ENCODE results near the gene TMX4.

TMX4 gene

DNA sequence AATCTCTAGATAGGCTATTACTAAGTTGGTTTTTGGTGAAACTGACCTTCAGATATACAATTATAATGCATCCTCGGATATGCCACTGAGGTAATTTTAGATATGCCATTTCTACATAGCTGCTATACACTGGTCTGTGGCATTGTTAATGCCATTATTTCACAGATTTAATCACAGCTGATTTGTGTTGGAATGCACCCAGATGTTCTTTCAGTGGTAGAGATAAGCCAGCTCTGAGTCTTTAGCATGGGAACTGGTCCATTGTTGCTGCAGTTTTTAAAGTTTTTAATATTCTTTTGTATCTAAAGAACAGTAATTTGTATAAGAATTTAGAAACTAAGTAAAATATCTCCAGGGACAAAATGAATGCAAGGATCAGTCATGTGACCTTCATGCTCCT lies 6.8 kb downstream of the TMX4 start:
- no peak for DNase-seq

DNA sequence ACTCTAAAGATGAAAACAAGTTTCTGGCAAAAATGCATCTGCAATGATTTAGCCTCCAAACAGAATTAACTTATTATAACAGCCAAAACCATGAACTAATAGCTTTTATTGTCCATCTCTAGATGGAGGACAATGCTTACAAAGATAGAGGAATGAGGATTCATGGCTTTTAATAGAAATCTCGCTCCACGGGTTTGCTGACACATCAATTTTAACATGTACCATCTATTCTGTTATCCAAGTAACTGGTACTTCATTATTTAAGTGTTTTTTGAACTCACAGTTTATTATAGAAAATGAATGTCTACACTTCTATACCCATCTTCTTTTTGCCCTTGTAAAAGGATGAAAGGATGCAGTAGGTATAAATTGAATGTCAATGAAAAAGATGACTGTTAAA lies 10.8 kb downstream of the TMX4 start:
- no peak for DNase-seq

DNA sequence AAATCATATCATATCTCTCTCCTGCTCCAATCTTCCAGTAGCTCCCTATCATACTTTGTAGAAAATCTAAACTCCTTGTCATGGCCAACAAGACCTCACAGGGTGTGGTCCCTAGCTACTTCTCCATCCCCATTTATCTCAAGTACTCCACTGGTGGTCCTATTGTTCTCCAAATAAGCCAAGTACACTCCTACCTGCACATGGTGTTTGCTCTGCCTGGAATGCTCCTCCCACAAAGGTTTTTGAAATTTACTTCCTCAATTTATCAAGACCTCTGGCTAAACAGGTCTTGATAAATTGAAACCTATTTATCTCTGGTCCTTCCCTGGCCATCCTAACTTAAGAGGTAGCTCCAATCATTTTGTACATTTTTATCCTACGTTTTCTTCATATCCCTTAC lies 12.1 kb downstream of the TMX4 start:
- no peak for DNase-seq

DNA sequence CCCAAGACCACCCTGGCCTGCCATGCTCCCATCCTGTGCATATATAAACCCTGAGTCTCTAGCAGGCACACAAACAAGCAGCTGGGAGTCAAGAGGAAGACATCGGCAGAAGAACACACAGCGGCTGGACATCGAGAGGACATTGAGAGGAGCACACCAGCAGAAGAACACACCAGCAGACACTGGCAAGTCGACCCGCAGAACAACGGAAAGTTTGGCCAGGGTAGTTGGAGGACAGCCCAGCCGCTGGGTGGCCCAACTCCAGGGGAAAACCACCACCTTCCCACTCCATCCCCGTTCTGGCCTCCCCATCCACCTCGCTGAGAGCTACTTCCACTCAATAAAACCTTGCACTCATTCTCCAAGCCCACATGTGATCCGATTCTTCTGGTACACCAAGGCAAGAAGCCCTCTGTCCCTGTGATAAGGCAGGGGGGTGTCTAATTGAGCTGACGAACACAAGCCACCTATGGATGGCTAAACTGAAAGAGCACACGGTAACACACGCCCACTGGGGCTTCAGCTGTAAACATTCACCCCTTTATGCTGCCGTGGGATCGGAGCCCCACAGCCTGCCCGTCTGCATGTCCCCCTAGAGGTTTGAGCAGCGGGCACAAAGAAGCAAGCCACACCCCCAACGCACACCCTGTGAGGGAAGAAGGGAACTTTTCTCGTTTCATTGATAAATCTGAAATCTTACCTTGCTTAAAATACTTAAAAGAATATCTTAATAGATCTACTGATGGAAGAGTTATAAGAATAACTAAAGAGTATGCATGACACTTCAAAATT lies 13.8 kb downstream of the TMX4 start:
- DNase-seq = no peak

GRCh38 chr20:8005033-8005432 lies 14.5 kb downstream of the TMX4 start:
- no peak for DNase-seq

GRCh38 chr20:8002056-8002455 lies 17.5 kb downstream of the TMX4 start:
- no peak for DNase-seq

DNA sequence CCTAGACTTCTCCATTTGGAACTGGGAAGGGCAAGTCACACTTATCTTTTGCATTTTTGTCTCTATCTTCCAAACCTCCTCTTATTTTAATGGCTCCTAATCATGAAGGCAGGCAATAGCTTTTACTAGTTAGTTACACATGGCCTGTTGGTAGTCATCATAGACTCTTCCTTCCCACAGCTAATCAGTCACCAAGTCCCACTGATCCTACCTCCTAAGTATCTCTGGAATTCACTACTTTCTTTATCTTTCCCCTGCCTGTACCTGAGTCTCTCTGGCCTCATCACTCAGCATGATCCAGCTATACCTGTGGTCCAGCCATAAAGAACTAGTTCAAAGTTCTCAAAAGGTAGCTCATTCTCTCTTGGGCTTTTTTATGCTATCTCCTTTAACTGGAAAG lies 18.8 kb downstream of the TMX4 start:
- DNase-seq = no peak

DNA sequence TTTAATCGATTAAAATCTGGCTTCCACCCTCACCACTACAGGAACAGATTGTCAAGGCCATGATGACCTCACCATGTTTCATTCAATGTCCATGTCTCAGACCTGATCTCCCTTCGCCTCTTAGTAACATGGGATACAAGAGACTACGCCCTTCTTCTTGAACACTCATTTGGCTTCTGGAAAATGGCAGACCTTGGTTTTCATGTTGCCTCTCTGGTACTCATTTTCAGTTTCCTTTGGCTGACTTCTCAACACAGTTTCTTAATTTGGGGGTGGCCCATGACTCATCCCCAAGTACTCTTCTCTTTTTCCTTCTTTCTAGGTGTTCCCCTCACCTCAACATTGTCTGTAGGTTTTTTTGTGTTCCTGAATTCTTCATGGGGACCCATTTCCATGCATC lies 22.7 kb downstream of the TMX4 start:
- DNase-seq = no peak

DNA sequence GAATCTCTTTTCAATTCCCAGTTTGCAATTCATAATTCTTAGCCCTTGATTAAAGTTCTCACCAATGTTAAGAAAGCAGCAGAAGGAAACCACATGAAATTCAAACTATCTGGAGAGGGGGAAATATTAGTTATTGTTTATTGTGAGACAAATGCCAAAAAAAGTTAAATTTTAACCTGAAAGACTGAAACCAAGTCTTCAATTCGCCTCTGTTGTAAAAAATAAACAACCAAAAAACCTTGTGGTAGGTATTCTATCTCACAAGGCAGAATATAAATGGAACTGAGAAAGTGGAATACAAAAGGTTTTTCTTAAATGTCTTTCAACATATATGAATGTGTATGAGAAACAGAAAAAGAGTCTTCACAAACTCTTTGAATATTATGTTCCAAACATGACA lies 24.8 kb downstream of the TMX4 start:
- DNase-seq = no peak

DNA sequence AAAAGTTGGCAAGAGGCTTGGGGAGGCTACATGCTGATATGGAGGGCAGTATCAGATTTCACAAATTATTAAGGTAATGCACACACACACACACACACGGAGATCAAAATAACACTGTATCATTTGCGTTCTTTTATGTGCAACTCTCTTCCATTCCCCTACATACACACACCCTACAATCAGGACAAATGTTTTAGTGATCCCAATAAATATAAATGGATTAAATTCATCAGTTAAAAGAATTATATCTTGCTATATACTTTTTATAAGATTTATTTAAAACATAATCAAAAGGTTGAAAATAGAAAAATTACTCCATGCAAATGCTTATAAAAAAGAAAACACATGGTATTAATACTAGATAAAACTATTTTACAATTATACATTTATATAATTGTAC lies 25.9 kb downstream of the TMX4 start:
- no peak for DNase-seq

GRCh38 chr20:7993238-7993637 lies 26.3 kb downstream of the TMX4 start:
- DNase-seq = no peak

- DNase-seq = no peak
These were observed 29.2 kb downstream of the TMX4 start for GRCh38 chr20:7990385-7990784.

DNA sequence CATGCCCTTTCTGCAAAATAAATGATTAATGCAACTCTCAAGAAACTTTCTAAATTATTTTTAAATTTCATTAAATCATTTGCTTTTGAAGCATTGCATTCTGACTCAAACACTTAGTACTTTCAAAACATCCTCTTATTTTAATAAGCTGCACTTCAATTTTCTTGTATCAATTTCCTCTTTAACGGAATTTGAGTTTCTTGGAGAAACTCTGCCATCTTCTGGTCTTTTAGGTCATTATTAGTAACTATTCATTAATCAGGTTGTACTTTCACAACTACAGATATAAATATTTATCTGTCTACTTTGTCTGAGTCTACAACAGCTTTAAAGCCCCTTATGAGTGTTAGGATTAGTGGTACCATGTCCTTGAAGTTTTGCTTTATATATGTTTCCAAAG lies 30.2 kb downstream of the TMX4 start:
- DNase-seq = no peak

DNA sequence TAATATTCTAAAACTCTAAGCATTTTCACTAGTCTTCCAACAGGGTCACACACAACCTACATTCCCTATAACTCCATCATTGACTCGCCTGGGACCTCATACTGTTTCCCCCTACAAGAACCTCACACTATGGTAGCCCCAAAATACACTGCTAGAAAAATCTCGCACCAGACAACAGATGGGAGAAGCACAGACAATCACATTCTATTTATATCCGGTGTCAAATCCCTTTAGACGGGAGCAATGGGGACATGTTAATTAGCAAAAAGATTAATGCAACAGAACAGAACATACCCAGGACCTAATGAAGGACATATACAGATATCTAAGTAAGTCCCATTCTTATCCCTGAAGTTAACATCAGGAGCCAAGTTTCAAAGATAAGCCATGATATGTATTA lies 33.6 kb downstream of the TMX4 start:
- DNase-seq = no peak

GRCh38 chr20:7984192-7984591 lies 35.4 kb downstream of the TMX4 start:
- DNase-seq = no peak

DNA sequence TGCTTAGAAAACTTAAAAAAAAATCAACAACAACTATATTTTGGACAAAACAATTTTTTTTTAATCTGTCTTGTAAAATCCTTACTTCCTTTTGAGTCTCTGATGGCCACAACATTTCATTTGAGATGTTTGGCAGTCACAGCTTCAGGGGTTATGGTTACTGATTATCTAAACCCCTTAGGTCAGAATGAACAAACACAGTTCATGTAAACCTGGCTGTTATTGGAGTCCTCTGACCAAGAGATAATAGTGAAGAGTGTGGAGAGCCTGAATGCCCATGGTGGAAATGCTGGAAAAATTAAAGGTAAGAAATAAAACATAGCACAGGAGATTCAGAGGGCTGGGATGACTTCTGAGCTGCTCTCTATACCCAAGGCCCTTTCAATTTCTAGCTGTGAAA lies 38.2 kb downstream of the TMX4 start:
- DNase-seq = no peak

GRCh38 chr20:7980332-7981046 lies 39.1 kb downstream of the TMX4 start:
- no peak for DNase-seq

GRCh38 chr20:7977709-7978108 lies 41.9 kb downstream of the TMX4 start:
- DNase-seq = no peak

DNA sequence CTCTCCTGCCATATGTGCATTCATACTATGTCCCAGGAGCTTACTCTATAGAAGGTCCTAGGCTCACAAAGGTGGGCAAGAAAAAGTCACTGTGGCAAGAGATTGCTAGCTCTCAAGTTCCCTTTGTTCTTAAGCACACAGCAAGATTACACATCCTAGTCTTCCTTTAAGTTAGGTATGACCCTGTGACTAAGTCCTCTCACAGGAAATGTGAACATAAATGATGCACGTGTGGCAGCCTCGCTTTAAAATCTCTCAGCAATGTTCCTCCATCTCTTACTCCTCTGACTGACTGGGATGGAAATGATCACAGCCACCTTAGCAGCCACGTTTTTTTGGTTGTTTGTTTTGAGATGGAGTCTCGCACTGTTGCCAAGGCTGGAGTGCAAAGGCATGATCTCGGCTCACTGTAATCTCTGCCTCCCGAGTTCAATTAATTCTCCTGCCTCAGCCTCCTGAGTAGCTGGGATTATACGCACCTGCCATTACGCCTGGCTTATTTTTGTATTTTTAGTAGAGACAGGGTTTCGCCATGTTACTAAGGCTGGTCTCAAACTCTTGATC lies 43.6 kb downstream of the TMX4 start:
- DNase-seq = no peak

GRCh38 chr20:7974785-7975435 lies 44.7 kb downstream of the TMX4 start:
- DNase-seq = no peak

DNA sequence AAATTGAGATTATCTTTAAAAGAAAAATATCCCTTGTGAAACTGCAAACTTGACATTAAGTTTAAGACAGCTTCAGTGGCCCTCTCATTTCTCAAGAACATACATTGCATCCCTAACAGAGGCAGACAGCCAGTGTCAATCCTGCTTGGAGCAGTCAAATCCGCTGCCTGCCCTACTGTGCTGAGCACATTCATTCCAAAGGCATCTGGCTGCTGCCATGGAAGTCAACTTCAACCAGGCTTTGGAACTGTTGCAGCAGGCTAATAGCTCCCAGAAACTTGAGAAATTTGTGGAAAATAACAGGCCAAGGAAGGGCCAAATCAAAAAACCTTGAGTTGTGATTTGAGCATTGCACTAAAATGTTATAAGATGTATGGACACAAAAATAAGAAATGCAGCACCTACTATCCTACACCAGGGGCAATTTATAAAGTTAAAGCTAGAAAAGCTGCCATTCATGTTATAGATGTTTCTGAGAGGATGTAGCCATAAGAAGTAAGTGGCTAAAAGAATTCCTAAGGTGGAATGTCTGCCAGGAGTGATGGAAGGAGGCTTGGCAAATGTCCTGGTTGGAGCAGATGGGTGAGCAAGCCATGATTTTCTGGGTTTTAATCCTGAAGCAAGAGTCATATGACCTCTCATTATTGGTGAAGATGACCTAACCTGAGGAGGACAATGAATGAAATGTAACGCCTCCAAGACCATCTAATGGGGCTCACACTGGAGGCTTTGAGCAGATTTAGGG lies 47.9 kb downstream of the TMX4 start:
- no peak for DNase-seq

GRCh38 chr20:7967199-7967844 lies 52.2 kb downstream of the TMX4 start:
- no peak for DNase-seq

GRCh38 chr20:7966176-7966575 lies 53.4 kb downstream of the TMX4 start:
- no peak for DNase-seq

All from cortex of kidney (tissue), 1 donor.